Activated CD4-positive, alpha-beta T cell treated with anti-CD3 and anti-CD28 coated beads, Interleukin-2, amount 50 U/mL, for 48 hours (primary cell): Measurements from ENCODE around the gene PRM2.
A peak's percentile ranks its signal among the peaks of the same experiment; 100 is the strongest.

ENCODE experiments used
- DNase-seq, 2 experiments: peaks; one replicate each; pipeline ENCODE4 v3.0.0-alpha.2; 2020

Gene PRM2

DNA sequence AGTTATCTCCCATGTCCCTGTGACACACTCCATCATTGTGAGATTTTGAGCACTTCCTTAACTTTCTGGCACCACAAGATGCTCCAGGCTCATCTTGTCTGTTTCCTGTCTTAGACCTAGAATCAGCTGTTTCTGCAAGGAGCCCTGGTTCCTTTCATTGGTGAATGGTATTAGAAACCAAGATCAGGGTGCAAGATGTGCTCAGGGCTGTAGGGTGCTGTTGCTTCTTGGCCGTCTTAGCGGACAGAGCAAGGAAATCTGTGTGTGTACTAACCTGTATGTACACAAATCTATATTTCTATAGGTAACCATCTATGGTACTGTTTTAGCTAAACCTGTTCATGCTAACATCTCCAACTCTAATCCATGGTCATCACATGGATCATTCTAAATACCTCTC, 12.9 kb upstream of the PRM2 start:
- DNase-seq, result no peak

DNA sequence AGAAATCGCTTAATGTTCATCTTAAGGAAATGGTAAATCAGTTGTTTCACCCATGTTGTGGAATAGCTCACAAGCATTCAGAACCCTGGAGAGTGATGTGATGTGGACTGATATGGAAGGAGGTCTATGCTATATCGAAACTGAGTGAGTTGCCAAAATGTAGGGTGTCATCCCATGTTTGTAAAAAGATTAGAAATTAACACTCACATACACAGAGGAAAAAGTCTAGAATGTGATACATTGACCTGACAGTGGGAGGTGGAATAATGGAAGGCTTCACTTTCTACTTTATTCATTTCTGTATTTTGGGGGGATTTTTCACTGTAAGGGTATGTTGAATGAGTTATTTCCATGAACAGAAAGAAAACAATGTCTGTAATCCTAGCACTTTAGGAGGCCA, 9.6 kb upstream of the PRM2 start:
- no peak for DNase-seq

DNA sequence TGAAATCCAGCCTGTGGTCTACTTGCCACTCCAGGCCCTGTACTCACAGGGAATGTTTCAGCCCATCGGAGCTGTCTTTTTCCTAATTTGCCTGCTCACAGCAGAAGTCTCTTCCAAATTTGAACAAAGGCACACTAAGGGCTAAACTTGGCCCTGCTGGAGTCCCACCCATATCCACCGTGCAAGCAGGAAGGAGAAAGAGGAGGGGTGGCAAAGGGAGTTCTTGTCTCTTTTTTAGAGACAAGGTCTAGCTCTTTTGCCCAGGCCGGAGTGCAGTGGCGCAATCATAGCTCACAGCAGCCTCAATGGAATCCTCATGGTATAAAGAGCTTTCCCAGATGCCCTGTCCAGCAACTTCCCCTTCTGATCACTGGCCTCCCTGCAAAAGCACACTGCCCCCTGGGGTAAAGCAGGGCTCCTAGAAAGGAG, 7.6 kb upstream of the PRM2 start:
- DNase-seq, result no peak

DNA sequence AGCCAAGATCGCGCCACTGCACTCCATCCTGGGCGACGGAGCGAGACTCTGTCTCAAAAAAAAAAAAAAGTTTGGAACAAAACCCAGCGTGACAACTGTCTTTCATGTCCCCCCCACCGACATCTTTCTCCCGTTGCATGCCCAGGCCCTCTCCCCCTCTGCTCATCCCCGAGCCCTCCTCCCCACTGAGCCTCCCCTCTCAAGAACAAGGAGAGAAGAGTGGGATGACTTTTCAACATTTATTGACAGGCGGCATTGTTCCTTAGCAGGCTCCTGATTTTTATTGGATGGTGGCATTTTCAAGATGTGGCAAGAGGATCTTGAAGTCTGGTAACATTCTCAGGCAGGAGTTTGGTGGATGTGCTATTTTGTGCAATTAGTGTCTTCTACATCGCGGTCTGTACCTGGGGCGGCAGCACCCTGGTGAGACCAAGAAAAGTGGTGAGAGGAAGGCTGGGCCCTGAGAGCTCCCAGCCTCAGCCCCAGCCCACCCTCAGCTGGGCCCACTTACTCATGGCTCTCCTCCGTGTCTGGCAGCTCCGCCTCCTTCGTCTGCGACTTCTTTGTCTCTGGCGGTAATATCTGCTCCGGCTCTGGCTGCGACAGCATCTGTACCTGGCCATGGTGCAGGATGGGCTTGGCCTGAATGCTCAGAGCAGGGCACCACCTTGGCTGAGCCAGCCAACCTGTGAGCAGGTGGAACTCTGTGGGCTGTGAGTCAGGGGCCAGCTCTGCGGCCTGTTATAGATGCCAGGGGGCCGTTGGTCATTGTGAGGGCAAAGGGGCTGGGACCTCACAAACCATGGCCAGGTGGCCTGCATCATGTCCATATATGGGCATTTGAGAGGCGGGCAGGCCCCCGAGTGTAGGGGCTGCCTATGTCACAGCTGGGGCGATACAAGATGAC, 4.6 kb upstream of the PRM2 start, which contains the start of gene PRM1:
Gene PRM1 (minus strand): TSS at position 715 of the 907 bp plus-strand sequence. CDS start 92 bp downstream, at position 623.
- DNase-seq, result no peak

DNA sequence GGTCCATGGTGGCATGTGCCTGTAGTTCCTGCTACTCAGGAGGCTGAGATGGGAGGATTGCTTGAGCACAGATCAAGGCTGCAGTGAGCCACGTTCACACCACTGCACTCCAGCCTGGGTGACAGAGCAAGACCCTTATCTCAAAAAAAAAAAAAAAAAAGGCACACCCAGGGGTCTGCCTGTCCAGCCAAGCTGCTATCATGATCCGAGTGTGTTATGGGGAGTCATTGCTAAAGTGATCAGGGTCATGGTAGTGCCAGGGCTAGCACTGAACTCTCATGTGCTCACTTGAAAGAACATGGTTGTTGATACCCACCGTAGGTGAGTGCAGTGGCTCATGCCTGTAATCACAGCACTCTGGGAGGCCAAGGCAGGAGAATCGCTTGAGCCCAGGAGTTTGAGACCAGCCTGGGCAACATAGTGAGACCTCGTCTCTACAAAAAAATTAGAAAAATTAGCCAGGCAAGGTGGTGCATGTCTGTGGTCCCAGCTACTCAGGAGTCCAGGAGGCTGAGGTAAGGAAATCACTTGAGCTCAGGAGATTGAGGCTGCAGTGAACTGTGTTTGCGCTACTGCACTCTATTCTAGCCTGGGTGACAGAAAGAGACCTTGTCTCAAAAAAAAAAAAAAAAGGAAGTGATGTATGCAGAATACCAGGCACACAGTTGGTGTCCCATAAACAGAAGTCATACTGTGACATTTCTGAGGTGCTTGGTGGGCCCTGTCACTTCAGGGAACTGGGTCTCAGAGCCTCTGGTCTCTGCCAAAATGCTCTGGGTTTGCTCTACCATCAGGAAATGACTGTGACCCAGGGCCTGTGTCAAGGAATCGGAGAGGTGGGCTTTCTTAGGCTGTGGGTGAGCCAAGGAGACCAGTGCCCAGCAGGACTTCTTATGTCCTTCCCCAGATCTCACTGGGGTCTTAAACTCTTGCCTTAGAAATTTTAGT, 2.7 kb upstream of the PRM2 start:
- DNase-seq, result no peak

DNA sequence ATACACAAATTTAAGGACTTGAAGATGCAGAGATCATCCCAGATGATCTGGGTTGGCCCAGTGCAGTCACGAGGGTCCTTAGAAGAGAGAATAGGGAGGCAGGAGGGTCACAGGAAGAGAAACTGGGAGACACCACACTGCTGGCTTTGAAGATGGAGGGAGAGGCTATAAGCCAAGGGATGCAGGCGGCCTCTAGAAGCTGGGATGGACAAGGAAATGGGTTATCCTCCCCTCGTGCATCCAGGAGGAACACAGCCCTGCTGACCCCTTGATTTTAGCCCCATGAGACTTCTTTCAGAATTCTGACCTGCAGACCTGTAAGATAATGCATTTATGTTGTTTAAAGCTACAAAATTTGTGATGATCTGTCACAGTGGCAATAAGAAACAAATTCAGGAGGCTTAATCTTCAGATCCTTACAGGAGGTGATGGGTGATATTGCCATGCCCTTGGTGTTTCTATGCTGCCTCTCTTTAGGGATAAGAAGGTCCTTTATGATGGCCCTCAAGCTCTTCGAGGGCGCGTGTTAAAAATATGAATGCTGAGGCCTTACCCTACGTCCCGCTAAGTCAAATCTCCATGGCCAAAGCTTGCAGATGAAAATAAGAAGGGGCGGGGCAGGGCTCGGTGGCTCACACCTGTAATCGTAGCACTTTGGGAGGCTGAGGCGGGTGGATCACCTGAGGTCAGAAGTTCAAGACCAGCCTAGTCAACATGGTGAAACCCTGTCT, 1.5 kb upstream of the PRM2 start:
- DNase-seq, result no peak

DNA sequence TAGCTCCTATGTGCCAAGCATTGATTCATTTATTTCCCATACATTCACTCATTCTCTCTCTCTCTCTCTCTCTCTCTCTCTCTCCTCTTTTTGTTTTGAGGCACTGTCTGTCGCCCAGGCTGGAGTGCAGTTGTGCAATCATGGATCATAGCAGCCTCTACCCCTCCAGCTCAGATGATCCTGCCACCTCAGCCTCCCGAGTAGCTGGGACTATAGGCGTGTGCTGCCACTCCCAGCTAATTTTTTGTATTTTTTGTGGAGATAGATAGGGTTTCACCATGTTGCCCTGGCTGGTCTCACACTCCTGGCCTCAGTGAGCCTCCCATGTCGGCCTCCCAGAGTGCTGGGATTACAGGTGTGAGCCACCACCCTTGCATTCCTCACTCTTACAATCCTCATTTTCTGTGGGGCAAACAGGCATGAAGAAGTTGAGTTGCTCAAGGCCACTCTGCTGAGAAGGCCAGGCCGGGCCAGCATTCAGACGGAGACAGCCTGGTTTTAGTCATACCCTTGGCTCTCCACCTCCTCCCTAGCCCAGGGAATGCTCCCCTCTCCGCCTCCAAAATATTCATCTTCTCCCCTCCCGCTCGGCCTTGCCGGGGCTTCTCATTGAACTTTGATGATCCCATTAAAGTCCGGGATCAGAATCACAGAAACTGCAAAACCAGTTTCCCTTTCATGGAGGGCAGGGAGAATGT, 765 bp upstream of the PRM2 start:
- no peak for DNase-seq

DNA sequence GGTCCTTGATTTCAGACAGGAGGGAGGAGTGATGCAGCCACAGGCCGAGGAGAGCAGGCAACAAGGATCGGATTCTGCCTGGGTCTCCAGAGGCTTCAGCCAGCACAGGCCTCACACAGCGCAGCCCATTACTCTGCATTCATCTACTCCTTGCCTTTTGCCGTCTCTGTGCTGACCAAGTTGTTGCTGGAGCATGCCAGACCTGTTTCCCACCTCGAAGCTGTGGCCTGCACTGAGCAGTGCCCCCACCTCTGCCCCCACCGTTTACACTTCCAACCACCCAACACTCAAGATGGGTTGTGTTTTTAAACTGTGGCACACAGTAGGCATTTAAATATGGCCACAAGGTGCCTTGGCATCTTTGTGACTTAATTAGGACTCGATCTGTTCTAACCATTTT, 1.3 kb downstream of the PRM2 start:
- no peak for DNase-seq

DNA sequence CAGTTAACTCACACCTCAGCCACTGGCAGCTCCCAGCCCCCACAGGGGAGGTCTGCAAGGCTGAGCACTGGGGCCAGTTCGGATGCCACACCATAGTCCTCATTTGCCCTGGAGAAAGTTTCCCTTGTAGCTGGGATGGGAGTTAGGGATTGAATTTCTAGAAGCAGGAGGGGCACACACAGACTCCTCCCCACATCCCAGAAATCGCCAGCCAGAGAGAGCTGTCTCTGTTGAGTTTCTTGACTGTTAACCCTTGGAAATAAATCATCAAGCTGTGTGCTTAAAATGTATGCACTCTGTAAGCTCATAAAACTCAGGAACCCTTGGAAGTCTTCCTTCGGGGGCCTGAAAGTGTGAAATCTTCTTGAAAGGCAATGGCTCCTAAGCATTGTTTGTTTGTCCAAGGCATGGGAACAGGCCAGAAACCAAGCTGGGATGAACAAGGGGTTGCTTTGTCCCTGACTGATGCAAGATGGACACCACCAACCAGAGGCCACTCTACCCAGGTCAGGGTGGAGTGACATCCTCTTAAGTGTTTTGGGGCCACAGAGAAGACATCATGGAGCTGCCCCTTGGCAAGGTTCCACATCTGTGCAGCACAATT, 2.5 kb downstream of the PRM2 start:
- no peak for DNase-seq

DNA sequence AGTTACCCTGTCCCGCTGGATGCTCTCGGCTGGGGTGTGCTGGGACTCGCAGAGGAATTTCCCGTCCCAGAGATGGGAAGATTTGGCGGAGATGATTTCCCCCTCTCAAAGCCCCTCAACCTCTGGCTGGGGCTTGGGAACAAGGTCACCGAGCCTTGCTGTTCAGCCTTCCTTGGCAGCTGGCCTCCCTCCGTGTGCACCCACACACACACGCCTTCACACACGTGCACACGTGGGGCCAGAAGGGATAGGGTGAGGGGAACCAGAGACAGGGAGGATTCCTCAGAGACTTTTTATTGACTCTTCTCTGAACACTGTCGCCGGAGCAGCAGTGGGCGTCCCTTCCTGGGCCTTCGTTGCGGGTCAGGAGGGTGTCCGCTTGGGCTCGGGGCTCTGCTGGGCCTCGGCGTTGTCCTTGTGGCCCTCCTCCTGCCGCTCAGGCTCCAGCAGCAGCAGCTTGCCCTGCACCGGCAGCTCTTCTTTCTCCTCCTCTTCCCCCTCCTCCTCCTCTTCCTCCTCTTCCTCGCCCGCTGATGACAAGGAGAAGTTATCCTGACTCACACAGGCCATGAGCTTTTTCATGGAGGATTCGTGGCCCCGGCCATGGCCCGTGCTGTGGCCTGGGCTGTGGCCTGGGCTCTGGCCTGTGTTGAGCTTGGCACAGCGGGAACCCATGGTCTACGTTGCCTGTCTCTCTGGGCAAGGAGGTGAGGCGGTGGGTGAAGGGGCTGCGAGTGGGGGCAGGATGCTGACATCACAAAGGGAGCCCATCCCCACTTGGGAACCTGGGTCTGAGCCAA, 3.2 kb downstream of the PRM2 start, which contains the start of gene PRM3:
Gene PRM3 (minus strand): TSS at position 709 of the 800 bp plus-strand sequence. CDS start 34 bp downstream, at position 675.
- no peak for DNase-seq

DNA sequence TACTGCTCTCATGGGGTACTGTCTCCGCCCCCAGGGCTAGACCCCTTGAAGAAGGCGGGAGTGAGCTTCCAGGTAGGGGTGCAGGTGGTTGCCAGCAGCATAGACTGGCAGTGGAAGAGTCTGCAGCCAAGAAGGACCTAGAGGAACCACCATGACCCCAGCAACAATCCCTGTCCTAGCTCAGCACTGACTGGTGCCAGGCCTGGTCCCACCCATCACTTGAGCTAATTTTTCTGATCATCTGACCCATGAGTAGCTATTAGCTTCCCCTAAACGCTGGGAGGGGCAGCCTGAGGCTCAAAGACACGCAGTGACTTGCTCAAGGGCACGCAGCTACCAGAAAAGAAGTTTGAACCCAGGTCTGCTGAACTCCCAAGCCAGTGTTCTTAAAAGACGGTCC, 3.8 kb downstream of the PRM2 start:
- DNase-seq, result no peak

DNA sequence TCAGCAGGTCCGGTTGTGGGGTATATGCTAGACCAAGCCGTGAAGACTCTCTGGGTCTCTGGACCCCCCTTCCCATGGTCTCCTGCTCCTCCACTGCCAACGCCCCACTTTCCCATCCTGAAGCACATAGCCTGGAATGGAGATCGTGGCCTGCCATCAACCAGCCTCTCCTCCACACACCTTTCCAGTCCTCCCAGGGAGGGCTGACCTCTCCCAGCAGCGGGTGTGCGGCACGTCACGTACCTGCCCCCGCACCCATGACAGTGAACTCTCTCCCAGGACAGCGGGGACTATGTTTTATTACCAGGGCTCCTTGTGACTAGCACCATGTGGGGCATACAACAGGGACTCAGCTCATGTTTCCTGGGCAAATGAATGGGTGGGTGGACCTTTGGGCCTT, 4.7 kb downstream of the PRM2 start:
- DNase-seq, result no peak

DNA sequence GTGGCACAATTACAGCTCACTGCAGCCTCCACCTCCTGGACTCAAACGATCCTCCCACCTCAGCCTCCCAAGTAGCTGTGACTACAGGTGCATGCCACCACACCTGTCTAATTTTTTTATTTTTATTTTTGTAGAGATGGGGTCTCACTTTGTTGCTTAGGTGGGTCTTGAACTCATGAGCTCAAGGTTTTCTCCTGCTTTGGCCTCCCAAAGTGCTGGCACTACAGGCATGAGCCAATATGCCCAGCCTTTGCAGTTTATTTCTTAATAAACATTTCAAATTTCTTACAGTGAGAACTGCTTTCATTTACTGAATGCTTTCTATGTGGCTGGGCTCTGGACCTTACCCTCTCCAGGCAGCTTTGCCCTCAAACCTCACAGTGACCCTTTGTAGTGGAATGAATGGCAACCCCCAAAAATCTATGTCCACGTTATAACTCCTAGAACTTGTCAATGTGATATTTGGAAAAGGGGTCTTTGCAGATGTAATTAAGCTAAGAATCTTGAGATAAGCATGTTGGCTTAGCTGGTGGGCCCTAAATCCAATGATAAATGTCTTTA, 5.6 kb downstream of the PRM2 start:
- no peak for DNase-seq

DNA sequence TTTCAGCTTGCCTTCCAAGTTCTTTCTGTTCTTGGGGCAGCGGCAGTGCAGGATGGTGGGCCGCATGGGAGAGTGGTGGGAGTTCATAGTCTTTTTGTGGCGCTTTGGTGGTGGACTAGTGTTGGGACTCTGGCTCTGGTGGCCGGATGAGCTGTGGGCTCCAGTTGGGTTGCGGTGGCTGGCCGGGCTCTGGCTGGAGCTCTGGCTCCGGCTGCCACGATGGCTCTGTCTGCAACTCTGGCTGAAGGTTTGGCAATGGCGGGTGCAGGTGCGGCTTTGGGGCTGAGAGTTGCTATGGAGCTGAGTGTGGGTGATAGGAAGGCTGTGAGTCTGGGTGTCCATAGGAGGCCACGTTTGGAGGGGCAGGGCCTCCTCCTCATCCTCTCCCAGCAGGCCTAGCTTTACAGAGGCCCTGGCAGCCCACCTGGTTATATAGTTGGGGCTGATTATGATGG, 7.3 kb downstream of the PRM2 start, which contains the start of gene TNP2:
Gene TNP2 (minus strand): TSS at position 405 of the 455 bp plus-strand sequence. CDS start 63 bp downstream, at position 342.
- DNase-seq, result no peak

DNA sequence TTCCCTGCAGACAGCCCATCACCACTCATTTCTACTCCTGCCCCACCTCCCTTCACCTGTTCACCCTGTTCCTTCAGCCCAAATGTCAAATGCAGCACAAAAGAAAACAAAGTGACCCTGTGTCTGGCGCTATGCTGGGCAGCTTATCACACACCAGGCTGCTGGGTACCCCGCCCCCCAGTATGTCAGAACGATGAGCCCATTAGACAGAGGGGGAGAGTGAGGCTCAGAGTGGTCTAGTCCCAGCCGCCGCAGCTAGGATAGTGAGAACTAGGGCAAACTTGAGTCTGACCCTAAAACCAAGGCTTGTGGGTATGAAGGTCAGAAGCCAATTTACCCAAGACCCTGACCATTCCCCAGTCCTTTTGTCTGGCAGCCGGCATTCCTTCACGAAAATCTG, 11.2 kb downstream of the PRM2 start:
- DNase-seq, result no peak

DNA sequence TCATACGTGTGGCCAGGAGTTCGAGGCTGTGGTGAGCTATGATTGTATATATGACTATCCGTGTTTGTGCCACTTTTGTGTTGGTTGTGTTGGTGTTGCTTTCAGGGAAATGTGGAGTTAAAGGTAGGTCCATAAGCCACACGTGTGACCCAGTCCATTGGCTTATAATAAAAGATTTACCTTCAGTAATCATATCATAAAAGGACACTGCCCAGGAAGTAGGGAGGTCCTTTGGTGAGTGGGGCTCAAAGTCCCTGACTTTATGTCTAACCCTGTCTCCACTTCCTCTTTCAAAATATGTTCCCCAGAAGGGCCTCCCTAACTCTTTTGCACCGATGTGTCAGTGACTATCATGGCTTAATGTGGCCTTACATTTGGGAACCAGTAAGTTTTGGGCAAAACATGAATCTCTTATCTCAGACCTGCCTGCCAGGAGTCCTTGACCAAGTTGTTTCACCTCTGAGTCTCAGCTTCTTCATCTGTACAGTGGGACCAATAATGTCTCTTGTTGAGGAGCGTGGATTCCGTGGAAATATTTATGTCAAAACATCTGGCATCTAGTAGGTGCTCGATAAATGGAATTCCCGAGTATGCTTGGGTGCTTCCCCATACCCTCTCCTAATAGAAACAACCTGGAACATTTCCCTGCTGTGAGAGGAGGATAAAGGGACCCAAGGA, 12.0 kb downstream of the PRM2 start:
- no peak for DNase-seq

DNA sequence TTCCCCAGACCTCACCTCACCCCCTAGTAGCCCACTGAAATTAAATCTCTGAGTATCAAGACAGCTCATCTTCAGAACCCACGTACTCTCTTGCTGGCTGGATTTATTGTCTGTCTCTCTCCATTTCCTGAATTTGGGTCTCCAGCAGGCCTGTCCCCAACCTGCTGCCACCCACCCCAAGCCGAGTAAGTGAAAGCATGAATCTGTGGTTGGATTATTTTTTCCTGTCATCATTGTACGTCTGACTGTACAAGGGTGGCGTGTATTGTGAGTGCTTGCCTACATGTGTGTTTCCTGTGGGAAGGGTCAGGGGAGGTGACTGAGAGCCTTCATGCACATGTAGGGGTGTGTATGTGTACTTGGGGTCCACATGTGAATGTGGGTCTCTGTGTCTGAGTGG, 12.5 kb downstream of the PRM2 start:
- DNase-seq, result peak; percentile 65 to 79

DNA sequence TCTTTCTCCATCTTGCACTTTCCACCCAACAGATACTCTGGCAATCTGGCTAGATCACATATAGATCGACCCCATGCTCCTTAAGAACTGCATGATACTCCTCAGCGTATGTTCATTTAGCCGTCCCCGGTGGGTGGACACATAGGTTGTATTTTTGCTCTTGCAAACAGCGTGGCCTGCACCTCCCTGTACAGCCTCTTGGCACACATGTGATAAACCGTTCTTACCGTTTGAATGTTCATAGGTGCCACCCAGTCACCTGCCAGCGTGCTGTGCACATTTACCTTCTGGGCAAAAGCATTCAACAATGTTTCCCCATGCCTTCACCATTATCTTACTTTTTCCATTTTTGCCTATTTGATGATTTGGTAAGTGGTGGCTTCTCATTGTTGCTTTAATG, 13.4 kb downstream of the PRM2 start:
- no peak for DNase-seq

DNA sequence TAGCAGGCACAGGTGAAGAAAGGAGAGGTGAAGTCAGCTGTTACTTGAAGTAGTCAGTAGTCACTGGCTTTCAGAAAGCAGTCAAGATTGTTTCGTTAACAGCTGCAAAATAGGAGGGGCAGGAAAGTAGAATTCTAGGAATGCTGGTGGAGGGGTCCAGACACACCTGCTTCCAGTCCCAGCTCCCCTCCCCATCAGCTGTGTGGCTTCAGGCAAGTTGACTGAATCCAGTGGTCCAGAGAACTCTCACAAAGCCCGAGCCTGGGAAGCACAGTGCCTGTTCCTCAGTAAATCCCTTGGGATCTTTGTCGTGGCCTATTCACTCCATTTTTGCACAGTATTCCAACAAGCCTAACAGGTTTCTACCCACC, 15.7 kb downstream of the PRM2 start:
- DNase-seq, result no peak
